H1 (cell line): ENCODE results near the gene SLC35F1. TPM values are rescaled to one million over a fixed set of nuclear protein-coding genes. Genes with fewer than 3 reads are reported as not detected.

Source experiments
- polyA plus RNA-seq, 7 experiments: library from polyadenylated mRNA; depleted of rRNA in 3 of 7; stranded (reverse) in 5 of 7; unstranded in 2 of 7; fragments of >200 nt in 5 of 7; fragments of 200-250 nt in 2 of 7; gene quantifications; 1 replicate in 5 of 7; 2 replicates in 1 of 7; 4 replicates in 1 of 7; pipeline versions ENCODE4 v1.2.1 to v1.2.3, GENCODE V29; 2011 to 2013; ENCODE audit warnings: missing spikeins in 2 of 7, mixed read lengths in 2 of 7
- total RNA-seq: library from RNA; stranded (reverse); fragmentation: NEBNext Ultra II Directional; extraction: Animal tissue kit (Norgen Biotek cat#: 25700); gene quantifications from 2 replicates; pipeline ENCODE4 v1.2.1, GENCODE V29; 2021
- TF ChIP-seq, protein P1 (sequence below): IDR thresholded peaks from 2 replicates; pipeline ENCODE4 v1.6.1; 2012; ENCODE audit warnings: low read length, inconsistent platforms

Gene SLC35F1
- total and polyA plus RNA-seq, 2 of the 8 experiments (the other 6 are each of a cell fraction or from before 2014, with no cell fraction given) = 7.0 to 10.0 TPM

DNA sequence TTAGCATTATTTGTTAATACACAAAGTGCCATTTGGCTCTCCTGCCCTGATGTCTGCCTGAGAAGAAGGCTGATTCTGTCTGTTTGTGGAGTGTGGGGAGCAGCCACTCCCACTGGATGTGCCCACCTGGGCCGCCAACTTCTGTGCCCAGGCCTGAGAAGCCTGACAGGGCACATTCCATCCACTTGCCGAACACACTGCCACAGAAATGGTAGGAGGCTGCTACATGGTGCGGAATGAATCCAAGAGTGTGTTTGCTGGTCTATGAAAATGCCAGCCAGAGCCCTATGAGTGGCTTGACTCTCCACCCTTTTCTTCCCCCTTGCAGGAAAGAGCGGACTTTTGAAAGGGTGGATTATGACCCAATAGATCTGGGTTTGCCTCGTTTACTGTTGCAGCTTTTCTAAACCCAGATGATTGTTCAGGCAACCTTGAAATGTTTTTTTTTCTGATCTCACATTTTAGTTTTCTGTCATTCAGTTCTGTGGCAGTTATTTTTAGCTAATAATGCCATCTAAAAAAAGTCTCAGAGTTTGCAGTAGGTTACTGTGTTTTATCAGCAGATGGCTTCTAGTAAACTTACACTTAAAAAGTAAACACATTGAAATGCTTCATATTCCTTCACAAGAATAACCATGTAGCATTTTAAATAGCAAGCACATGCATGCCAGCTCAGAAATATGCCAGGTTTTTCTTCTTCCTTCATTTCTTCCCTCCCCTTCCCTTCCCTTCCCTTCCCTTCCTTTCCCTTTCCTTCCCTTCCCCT, 196.5 kb downstream of the SLC35F1 start (continued):
- TF ChIP-seq, protein P1, sequence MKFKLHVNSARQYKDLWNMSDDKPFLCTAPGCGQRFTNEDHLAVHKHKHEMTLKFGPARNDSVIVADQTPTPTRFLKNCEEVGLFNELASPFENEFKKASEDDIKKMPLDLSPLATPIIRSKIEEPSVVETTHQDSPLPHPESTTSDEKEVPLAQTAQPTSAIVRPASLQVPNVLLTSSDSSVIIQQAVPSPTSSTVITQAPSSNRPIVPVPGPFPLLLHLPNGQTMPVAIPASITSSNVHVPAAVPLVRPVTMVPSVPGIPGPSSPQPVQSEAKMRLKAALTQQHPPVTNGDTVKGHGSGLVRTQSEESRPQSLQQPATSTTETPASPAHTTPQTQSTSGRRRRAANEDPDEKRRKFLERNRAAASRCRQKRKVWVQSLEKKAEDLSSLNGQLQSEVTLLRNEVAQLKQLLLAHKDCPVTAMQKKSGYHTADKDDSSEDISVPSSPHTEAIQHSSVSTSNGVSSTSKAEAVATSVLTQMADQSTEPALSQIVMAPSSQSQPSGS = no peak
